Measurements from ENCODE around the gene CNTNAP2. TPM values are rescaled to one million over a fixed set of nuclear protein-coding genes. Genes with fewer than 3 reads are reported as not detected.

CNTNAP2 gene
- total RNA-seq, 2 experiments from 2014 or later = 0.28 TPM; not detected in 1

DNA sequence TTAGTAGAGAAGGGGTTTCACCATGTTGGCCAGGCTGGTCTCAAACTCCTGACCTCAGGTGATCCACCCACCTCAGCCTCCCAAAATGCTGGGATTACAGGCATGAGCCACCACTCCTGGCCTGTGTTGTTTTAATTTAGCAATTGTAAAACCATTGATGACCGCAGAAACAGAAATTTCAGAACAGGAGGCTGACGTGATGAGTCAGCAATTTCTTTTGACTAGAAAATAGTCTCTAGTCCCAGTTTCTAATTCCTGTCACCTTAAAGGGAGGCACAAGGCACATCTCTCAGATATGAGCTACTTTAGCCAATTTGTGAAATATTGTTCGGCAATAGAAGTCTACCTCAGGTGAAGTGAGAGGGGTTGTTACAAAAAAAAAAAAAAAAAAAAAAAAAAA, 2033.1 kb downstream of the CNTNAP2 start:
- Histone ChIP-seq H3K9me2 (ENCODE audit: insufficient read depth, low read length) (no peaks in the 10 kb centered on the region), H2AFZ (ENCODE audit: low read length) (no peak overlapping the region), H3K4me3 (ENCODE audit: low read depth, low read length, poor library complexity, severe bottlenecking) (no peak overlapping the region), H3K9me3 (ENCODE audit: low read length) (no peaks in the 10 kb centered on the region), H3K4me2 (ENCODE audit: low read length) (no peak overlapping the region), H3K27ac (ENCODE audit: low read depth, low read length, poor library complexity, severe bottlenecking) (no peak overlapping the region), H3K4me1 (ENCODE audit: insufficient read depth, low read length, poor library complexity, severe bottlenecking) (no peaks in the 10 kb centered on the region), H3K79me2 (ENCODE audit: insufficient read depth, low read depth, low read length) (no peaks in the 10 kb centered on the region), H3K36me3 (ENCODE audit: insufficient read depth, low read length) (no peaks in the 10 kb centered on the region), H4K20me1 (ENCODE audit: insufficient read depth, low read length) (no peaks in the 10 kb centered on the region)
- ChIA-PET CTCF (ENCODE audit: unreplicated experiment) (no interaction called here), POLR2A (no interaction called here)
- no TSS peak for BruUV-seq (replicated peaks)
- intact Hi-C loops (cut with micrococcal nuclease; ENCODE audit: unreplicated experiment) = no loop called here
- DNase-seq (ENCODE audit: low spot score) = no peak
- TF ChIP-seq, protein P1, sequence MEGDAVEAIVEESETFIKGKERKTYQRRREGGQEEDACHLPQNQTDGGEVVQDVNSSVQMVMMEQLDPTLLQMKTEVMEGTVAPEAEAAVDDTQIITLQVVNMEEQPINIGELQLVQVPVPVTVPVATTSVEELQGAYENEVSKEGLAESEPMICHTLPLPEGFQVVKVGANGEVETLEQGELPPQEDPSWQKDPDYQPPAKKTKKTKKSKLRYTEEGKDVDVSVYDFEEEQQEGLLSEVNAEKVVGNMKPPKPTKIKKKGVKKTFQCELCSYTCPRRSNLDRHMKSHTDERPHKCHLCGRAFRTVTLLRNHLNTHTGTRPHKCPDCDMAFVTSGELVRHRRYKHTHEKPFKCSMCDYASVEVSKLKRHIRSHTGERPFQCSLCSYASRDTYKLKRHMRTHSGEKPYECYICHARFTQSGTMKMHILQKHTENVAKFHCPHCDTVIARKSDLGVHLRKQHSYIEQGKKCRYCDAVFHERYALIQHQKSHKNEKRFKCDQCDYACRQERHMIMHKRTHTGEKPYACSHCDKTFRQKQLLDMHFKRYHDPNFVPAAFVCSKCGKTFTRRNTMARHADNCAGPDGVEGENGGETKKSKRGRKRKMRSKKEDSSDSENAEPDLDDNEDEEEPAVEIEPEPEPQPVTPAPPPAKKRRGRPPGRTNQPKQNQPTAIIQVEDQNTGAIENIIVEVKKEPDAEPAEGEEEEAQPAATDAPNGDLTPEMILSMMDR (conservative IDR thresholded peaks at IDR 0.05; ENCODE audit: low read length) = no peak
- no peak for TF ChIP-seq EZH2phosphoT487 (IDR thresholded peaks at IDR 0.05; ENCODE audit: borderline replicate concordance, low read depth, low read length)

DNA sequence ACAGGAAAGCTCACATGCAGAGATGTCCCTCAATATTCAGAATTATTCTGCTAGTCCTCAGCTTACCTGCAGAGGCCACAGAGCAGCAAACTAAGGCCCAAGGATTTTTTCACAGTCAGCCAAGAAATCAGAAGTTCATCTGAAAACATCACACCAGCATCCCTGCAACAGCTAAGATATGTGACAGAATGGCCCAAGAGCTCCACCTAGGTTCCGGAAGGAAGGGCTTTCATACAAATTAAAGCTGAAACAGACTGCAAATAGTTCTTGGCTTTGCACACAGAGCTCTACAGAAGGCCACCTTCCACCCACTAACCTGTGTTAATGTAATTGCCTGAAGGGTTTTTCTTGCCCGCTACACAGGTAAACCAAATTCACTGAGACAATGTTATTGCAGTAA, 2035.2 kb downstream of the CNTNAP2 start:
- ChIA-PET POLR2A (no interaction called here), CTCF (ENCODE audit: unreplicated experiment) (no interaction called here)
- no peaks in the 10 kb centered on the region for H3K36me3 ChIP-seq (ENCODE audit: insufficient read depth, low read length)
- no peak overlapping the region for H3K4me2 ChIP-seq (ENCODE audit: low read length)
- no peak overlapping the region for H2AFZ ChIP-seq (ENCODE audit: low read length)
- TF ChIP-seq, protein P1 (conservative IDR thresholded peaks at IDR 0.05; ENCODE audit: low read length) = peak; percentile 30; the same call in 1 of the 2 replicates
- no peak for TF ChIP-seq EZH2phosphoT487 (IDR thresholded peaks at IDR 0.05; ENCODE audit: borderline replicate concordance, low read depth, low read length)
- no peaks in the 10 kb centered on the region for H3K79me2 ChIP-seq (ENCODE audit: insufficient read depth, low read depth, low read length)
- no peak overlapping the region for H3K4me3 ChIP-seq (ENCODE audit: low read depth, low read length, poor library complexity, severe bottlenecking)
- no peaks in the 10 kb centered on the region for H4K20me1 ChIP-seq (ENCODE audit: insufficient read depth, low read length)
- H3K4me1 ChIP-seq (ENCODE audit: insufficient read depth, low read length, poor library complexity, severe bottlenecking) = no peaks in the 10 kb centered on the region
- intact Hi-C loops (cut with micrococcal nuclease; ENCODE audit: unreplicated experiment) = no loop called here
- no peak for DNase-seq (ENCODE audit: low spot score)
- H3K27ac ChIP-seq (ENCODE audit: low read depth, low read length, poor library complexity, severe bottlenecking) = no peak overlapping the region
- H3K9me3 ChIP-seq (ENCODE audit: low read length) = no peaks in the 10 kb centered on the region
- no peaks in the 10 kb centered on the region for H3K9me2 ChIP-seq (ENCODE audit: insufficient read depth, low read length)
- BruUV-seq (replicated peaks) = no TSS peak

DNA sequence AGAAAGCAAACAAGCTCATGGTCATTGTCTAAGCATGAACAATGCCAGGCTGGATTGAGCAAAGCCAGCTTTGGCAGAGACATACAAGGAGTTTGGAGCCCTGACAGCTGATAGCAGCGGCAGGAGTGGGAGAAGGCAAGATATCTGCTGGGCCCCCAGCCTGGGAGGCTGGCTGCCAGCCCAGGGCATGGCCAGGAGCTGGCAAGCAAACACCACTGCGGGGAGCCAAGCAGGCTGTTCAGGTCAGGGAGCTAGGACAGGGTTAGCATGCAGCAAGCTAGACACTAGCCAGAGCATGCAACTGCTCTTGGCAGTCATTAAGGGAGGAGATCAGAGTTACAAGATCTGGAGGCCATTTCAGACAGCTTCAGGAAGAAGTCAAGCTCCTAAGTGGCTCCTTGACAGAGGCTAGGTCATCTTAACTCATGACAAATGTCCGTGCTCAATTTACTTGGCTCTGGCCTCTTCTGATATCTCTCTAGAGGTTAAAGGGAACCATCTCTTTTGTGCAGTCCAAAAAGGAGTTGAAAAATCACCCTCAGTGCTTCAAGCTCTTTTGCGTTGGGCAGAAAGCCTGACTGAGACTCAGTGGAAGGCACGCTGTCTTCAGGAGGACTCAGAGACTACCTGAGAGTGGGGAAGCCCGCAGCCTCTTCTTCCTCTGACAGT, 2037.1 kb downstream of the CNTNAP2 start:
- Histone ChIP-seq H3K4me1 (ENCODE audit: insufficient read depth, low read length, poor library complexity, severe bottlenecking) (no peaks in the 10 kb centered on the region), H3K4me3 (ENCODE audit: low read depth, low read length, poor library complexity, severe bottlenecking) (no peak overlapping the region), H3K9me3 (ENCODE audit: low read length) (no peaks in the 10 kb centered on the region), H3K4me2 (ENCODE audit: low read length) (no peak overlapping the region), H3K27ac (ENCODE audit: low read depth, low read length, poor library complexity, severe bottlenecking) (no peak overlapping the region), H3K9me2 (ENCODE audit: insufficient read depth, low read length) (no peaks in the 10 kb centered on the region), H2AFZ (ENCODE audit: low read length) (no peak overlapping the region), H3K79me2 (ENCODE audit: insufficient read depth, low read depth, low read length) (no peaks in the 10 kb centered on the region), H4K20me1 (ENCODE audit: insufficient read depth, low read length) (no peaks in the 10 kb centered on the region), H3K36me3 (ENCODE audit: insufficient read depth, low read length) (no peaks in the 10 kb centered on the region)
- no peak for DNase-seq (ENCODE audit: low spot score)
- no peak for TF ChIP-seq EZH2phosphoT487 (IDR thresholded peaks at IDR 0.05; ENCODE audit: borderline replicate concordance, low read depth, low read length)
- TF ChIP-seq, protein P1 (conservative IDR thresholded peaks at IDR 0.05; ENCODE audit: low read length) = no peak
- CTCF ChIA-PET (ENCODE audit: unreplicated experiment) = no interaction called here
- BruUV-seq (replicated peaks) = no TSS peak
- intact Hi-C loops (cut with micrococcal nuclease; ENCODE audit: unreplicated experiment) = no loop called here
- POLR2A ChIA-PET = interaction anchor here (0.6 to 1.0 kb wide), 2 partner anchors 11 to 114 kb away, joined by 3 to 4 read pairs; no protein-coding TSS in a partner anchor
